HepG2 (cell line): ENCODE data around the gene AGAP1. TPM values are rescaled to one million over a fixed set of nuclear protein-coding genes. Genes with fewer than 3 reads are reported as not detected.

ENCODE experiments used
- ATAC-seq: fragments of 200-7000 bp; cut with Tn5 transposase; 3 replicates; pipeline ENCODE4 v1.9.1; 2020; ENCODE audit warnings: mild to moderate bottlenecking, moderate library complexity
- BruUV-seq: library from RNA; stranded (reverse); fragments of 400-500 nt; replicated peaks from 2 replicates; lab custom pipeline; 2021; lab: Mats Ljungman, UMichigan
- CTCF ChIA-PET: fragments of 300-600 bp; formaldehyde crosslinking; extraction: SDS; loops from one replicate; lab custom pipeline; 2021; ENCODE audit warnings: low total read pairs, inconsistent platforms, low intra/inter-chr PET ratio; lab: Yijun Ruan, JAX
- POLR2A ChIA-PET: fragments of 350-600 bp; sonication (Branson Sonifier 250); formaldehyde crosslinking; loops from one replicate; lab custom pipeline; 2020; ENCODE audit warnings: antibody characterized with exemption, inconsistent platforms; lab: Yijun Ruan, JAX
- DNase-seq: peaks from one replicate; pipeline ENCODE4 v3.0.0-alpha.2; 2015; ENCODE audit warnings: low spot score
- FAIRE-seq: peaks from 3 replicates; lab custom pipeline; 2011; peaks lifted over from hg19 to GRCh38; lab: Jason Lieb, UNC
- H2AFZ ChIP-seq: one replicate; pipeline ENCODE4 v1.6.1; 2011; ENCODE audit warnings: low read length, inconsistent platforms
- H3K27ac ChIP-seq: fragments of 300-600 bp; 3 replicates; pipeline ENCODE4 v1.8.0; 2011; ENCODE audit warnings: mixed run types, mild to moderate bottlenecking, mixed read lengths, low read length, inconsistent platforms; ENCODE audit not compliant: insufficient read depth; ENCODE audit errors: extremely low read length
- H3K27me3 ChIP-seq, 2 experiments: fragments of 200-600 bp in 1 of 2; 2 replicates in 1 of 2; 3 replicates in 1 of 2; pipeline versions ENCODE4 v1.6.0 to v1.8.0; 2011; ENCODE audit warnings: low read length in 2 of 2, mild to moderate bottlenecking in 2 of 2, moderate library complexity in 2 of 2, inconsistent platforms in 1 of 2; ENCODE audit not compliant: insufficient read depth in 2 of 2, control insufficient read depth in 1 of 2
- H3K36me3 ChIP-seq, 2 experiments: fragments of 200-600 bp in 1 of 2; replicated peaks in 1 of 2; 2 replicates in 1 of 2; 3 replicates in 1 of 2; pipeline versions ENCODE4 v1.5.1 to v1.8.0; 2011; ENCODE audit warnings: low read length in 2 of 2, inconsistent platforms in 1 of 2; ENCODE audit not compliant: insufficient read depth in 2 of 2, control insufficient read depth in 1 of 2
- H3K4me1 ChIP-seq: 2 replicates; pipeline ENCODE4 v1.5.1; 2012; ENCODE audit warnings: low read length, inconsistent platforms; ENCODE audit not compliant: insufficient read depth
- H3K4me2 ChIP-seq: 2 replicates; pipeline ENCODE4 v1.6.0; 2011; ENCODE audit warnings: low read depth, low read length, inconsistent platforms
- H3K4me3 ChIP-seq, 3 experiments: fragments of 200-600 bp in 1 of 3; sonication (generic), shearing (Covaris generic) in 1 of 3; replicated peaks in 1 of 3; 2 replicates each; pipeline ENCODE4 v1.5.1; 2011 to 2016; ENCODE audit warnings: low read length in 3 of 3, inconsistent platforms in 2 of 3, low read depth in 2 of 3, mild to moderate bottlenecking in 2 of 3, control low read depth in 1 of 3, mixed read lengths in 1 of 3; ENCODE audit not compliant: insufficient read depth in 1 of 3
- H3K79me2 ChIP-seq: one replicate; pipeline ENCODE4 v1.6.1; 2011; ENCODE audit warnings: low read length, inconsistent platforms; ENCODE audit not compliant: insufficient read depth
- H3K9ac ChIP-seq: 2 replicates; pipeline ENCODE4 v1.6.0; 2011; ENCODE audit warnings: mild to moderate bottlenecking, low read depth, low read length, inconsistent platforms; ENCODE audit not compliant: insufficient read depth
- H3K9me3 ChIP-seq: 2 replicates; pipeline ENCODE4 v1.5.1; 2012; ENCODE audit warnings: mild to moderate bottlenecking, low read length
- H4K20me1 ChIP-seq: 2 replicates; pipeline ENCODE4 v1.6.0; 2011; ENCODE audit warnings: inconsistent platforms, mild to moderate bottlenecking, low read length, moderate library complexity; ENCODE audit not compliant: insufficient read depth
- CAMTA2 ChIP-seq: sonication (generic); formaldehyde crosslinking; IDR thresholded peaks from 2 replicates; pipeline ENCODE4 v1.4.0; 2020; ENCODE audit warnings: mild to moderate bottlenecking, missing genetic modification reagents, borderline replicate concordance
- CBFB ChIP-seq: sonication (generic); formaldehyde crosslinking; IDR thresholded peaks from 2 replicates; pipeline ENCODE4 v1.4.0; 2020; ENCODE audit warnings: missing genetic modification reagents
- CBX1 ChIP-seq: IDR thresholded peaks from one replicate; pipeline ENCODE4 v1.6.1; 2016; ENCODE audit warnings: antibody characterized with exemption, low read depth
- NFATC3 ChIP-seq: sonication (generic); formaldehyde crosslinking; IDR thresholded peaks from 2 replicates; pipeline ENCODE4 v1.5.1; 2020; ENCODE audit warnings: mild to moderate bottlenecking, missing genetic modification reagents
- NR2F2 ChIP-seq: IDR thresholded peaks from 2 replicates; pipeline ENCODE4 v1.6.1; 2012; ENCODE audit warnings: low read depth, inconsistent platforms, borderline replicate concordance
- NR3C1 ChIP-seq: sonication (generic); formaldehyde crosslinking; IDR thresholded peaks from 2 replicates; pipeline ENCODE4 v1.4.0; 2020; ENCODE audit warnings: missing genetic modification reagents
- TRAFD1 ChIP-seq: sonication (generic); formaldehyde crosslinking; IDR thresholded peaks from 2 replicates; pipeline ENCODE4 v1.5.1; 2020; ENCODE audit warnings: missing genetic modification reagents, mild to moderate bottlenecking, borderline replicate concordance
- ZHX1 ChIP-seq: sonication (generic); formaldehyde crosslinking; IDR thresholded peaks from 2 replicates; pipeline ENCODE4 v1.8.1; 2022; ENCODE audit warnings: low read depth, mild to moderate bottlenecking, missing genetic modification reagents
- ZNF292 ChIP-seq: sonication (generic); formaldehyde crosslinking; IDR thresholded peaks from 2 replicates; pipeline ENCODE4 v1.8.1; 2022; ENCODE audit warnings: mild to moderate bottlenecking, low read depth, missing genetic modification reagents, borderline replicate concordance
- ZNF383 ChIP-seq: sonication (generic); formaldehyde crosslinking; IDR thresholded peaks from 2 replicates; pipeline ENCODE4 v1.4.0; 2020; ENCODE audit warnings: missing genetic modification reagents, mild to moderate bottlenecking, borderline replicate concordance
- ZNF431 ChIP-seq: sonication (generic); formaldehyde crosslinking; IDR thresholded peaks from 2 replicates; pipeline ENCODE4 v1.9.0; 2022; ENCODE audit warnings: missing genetic modification reagents, low read depth, mild to moderate bottlenecking, borderline replicate concordance
- ZNF616 ChIP-seq: sonication (generic); formaldehyde crosslinking; IDR thresholded peaks from 2 replicates; pipeline ENCODE4 v1.5.0; 2020; ENCODE audit warnings: low read depth, mild to moderate bottlenecking, missing genetic modification reagents
- ZNF660 ChIP-seq: sonication (generic); formaldehyde crosslinking; IDR thresholded peaks from 2 replicates; pipeline ENCODE4 v1.5.1; 2020; ENCODE audit warnings: mild to moderate bottlenecking, low read depth, missing genetic modification reagents, borderline replicate concordance
- ZNF83 ChIP-seq: sonication (generic); formaldehyde crosslinking; IDR thresholded peaks from 2 replicates; pipeline ENCODE4 v1.4.0; 2020; ENCODE audit warnings: missing genetic modification reagents, mild to moderate bottlenecking, borderline replicate concordance
- WGBS: methylation state at CpG from one replicate; pipeline ENCODE4 v1.1.6; 2017; ENCODE audit warnings: low lambda C conversion rate; 5-methylcytosine and 5-hydroxymethylcytosine counted together
- in situ Hi-C: cut with HindIII; loops from 2 replicates; pipeline ENCODE4 v1.10.0; 2017; ENCODE audit warnings: low pct_unique_long_range_greater_than_20kb; ENCODE audit not compliant: extremely low pct_ligation_motif_present
- intact Hi-C: fragments of 100-400 bp; cut with micrococcal nuclease; formaldehyde crosslinking; loops from one replicate; pipeline ENCODE4 v1.10.0; 2022; ENCODE audit not compliant: unreplicated experiment
- polyA plus RNA-seq, 8 experiments: library from polyadenylated mRNA; depleted of rRNA in 3 of 8; stranded (reverse) in 7 of 8; unstranded in 1 of 8; fragments of >200 nt; fragmentation: Illumina TruSeq in 4 of 8; extraction: Trizol in 4 of 8; gene quantifications; 2 replicates each; pipeline versions ENCODE4 v1.2.1 to v1.2.3, GENCODE V29; 2011 to 2016; ENCODE audit warnings: low read depth in 4 of 8, missing spikeins in 1 of 8, mixed read lengths in 1 of 8; ENCODE audit not compliant: insufficient read depth in 1 of 8
- total RNA-seq, 5 experiments: library from RNA; depleted of rRNA; stranded (reverse); fragments of >200 nt; fragmentation: Illumina TruSeq; extraction: Trizol; gene quantifications; 2 replicates each; pipeline ENCODE4 v1.2.3, GENCODE V29; 2016; ENCODE audit warnings: low read depth in 1 of 5

The AGAP1 gene
- total and polyA plus RNA-seq, 2 of the 13 experiments (the other 11 are each of a cell fraction or from before 2014, with no cell fraction given): 21.2 to 32.7 TPM

GRCh38 chr2:235960011-235960715 is 466.3 kb downstream of the AGAP1 start:
- no peak for DNase-seq
- no peak for FAIRE-seq
- BruUV-seq: no TSS peak
- Histone ChIP-seq H3K9ac (no peak overlapping the region), H2AFZ (no peak overlapping the region), H3K36me3 (peaks cover 4 to 13% of the 10 kb centered on the region in 2 experiments; a peak in 3 of 5 replicates), H3K9me3 (no peaks in the 10 kb centered on the region), H3K4me3 (no peak overlapping the region), H3K79me2 (no peaks in the 10 kb centered on the region), H3K27me3 (no peaks in the 10 kb centered on the region), H3K4me1 (no peaks in the 10 kb centered on the region), H4K20me1 (no peaks in the 10 kb centered on the region), H3K27ac (no peak overlapping the region), H3K4me2 (no peak overlapping the region)
- WGBS: 95% methylated on average over 19 of the region's 21 CpGs
- TF ChIP-seq TRAFD1: no peak
- no peak for TF ChIP-seq NFATC3 (CRISPR knock-in tag)
- TF ChIP-seq ZNF616 (CRISPR knock-in tag): no peak
- TF ChIP-seq ZNF660: no peak
- no peak for TF ChIP-seq NR2F2
- TF ChIP-seq ZNF431: no peak
- TF ChIP-seq ZNF383: no peak
- TF ChIP-seq NR3C1 (CRISPR knock-in tag): no peak
- no peak for TF ChIP-seq CBFB (CRISPR knock-in tag)
- TF ChIP-seq CAMTA2 (CRISPR knock-in tag): no peak
- no peak for TF ChIP-seq ZHX1
- no peak for TF ChIP-seq ZNF83 (CRISPR knock-in tag)
- no peak for TF ChIP-seq ZNF292 (CRISPR knock-in tag)
- no peak for TF ChIP-seq CBX1
- in situ Hi-C loops: no loop called here
- ATAC-seq: no peak
- intact Hi-C loops: loop anchor here (10.0 kb wide), 1 partner anchor 1975 kb away; no protein-coding TSS in a partner anchor
- ChIA-PET CTCF (no interaction called here), POLR2A (no interaction called here)
